ENCODE results near the gene STXBP6.

Gene STXBP6

GRCh38 chr14:24992624-24993360 lies 57.2 kb downstream of the STXBP6 start:
- no peaks in the 10 kb centered on the region for H3K9me3 Mint-ChIP-seq
- no peaks in the 10 kb centered on the region for H3K4me1 Mint-ChIP-seq (ENCODE audit: low read depth)
- no peak overlapping the region for H3K27ac Mint-ChIP-seq
- no peaks in the 10 kb centered on the region for H3K36me3 Mint-ChIP-seq (ENCODE audit: low read depth)
- no peaks in the 10 kb centered on the region for H3K27me3 Mint-ChIP-seq (ENCODE audit: low read depth)
- H3K4me3 Mint-ChIP-seq: no peak overlapping the region

GRCh38 chr14:24991821-24992220 lies 58.1 kb downstream of the STXBP6 start:
- H3K36me3 Mint-ChIP-seq (ENCODE audit: low read depth): no peaks in the 10 kb centered on the region
- no peak overlapping the region for H3K4me3 Mint-ChIP-seq
- H3K4me1 Mint-ChIP-seq (ENCODE audit: low read depth): no peaks in the 10 kb centered on the region
- H3K9me3 Mint-ChIP-seq: no peaks in the 10 kb centered on the region
- H3K27me3 Mint-ChIP-seq (ENCODE audit: low read depth): no peaks in the 10 kb centered on the region
- no peak overlapping the region for H3K27ac Mint-ChIP-seq

GRCh38 chr14:24991288-24991687 lies 58.7 kb downstream of the STXBP6 start:
- no peaks in the 10 kb centered on the region for H3K36me3 Mint-ChIP-seq (ENCODE audit: low read depth)
- no peaks in the 10 kb centered on the region for H3K4me1 Mint-ChIP-seq (ENCODE audit: low read depth)
- H3K27ac Mint-ChIP-seq: no peak overlapping the region
- no peaks in the 10 kb centered on the region for H3K9me3 Mint-ChIP-seq
- H3K4me3 Mint-ChIP-seq: no peak overlapping the region
- no peaks in the 10 kb centered on the region for H3K27me3 Mint-ChIP-seq (ENCODE audit: low read depth)

GRCh38 chr14:24990773-24991172 lies 59.2 kb downstream of the STXBP6 start:
- Mint-ChIP-seq H3K4me3 (no peak overlapping the region), H3K9me3 (no peaks in the 10 kb centered on the region), H3K4me1 (ENCODE audit: low read depth) (no peaks in the 10 kb centered on the region), H3K36me3 (ENCODE audit: low read depth) (no peaks in the 10 kb centered on the region), H3K27me3 (ENCODE audit: low read depth) (no peaks in the 10 kb centered on the region), H3K27ac (no peak overlapping the region)

GRCh38 chr14:24990050-24990449 lies 59.9 kb downstream of the STXBP6 start:
- no peaks in the 10 kb centered on the region for H3K9me3 Mint-ChIP-seq
- H3K27me3 Mint-ChIP-seq (ENCODE audit: low read depth): no peaks in the 10 kb centered on the region
- no peak overlapping the region for H3K27ac Mint-ChIP-seq
- H3K4me1 Mint-ChIP-seq (ENCODE audit: low read depth): no peaks in the 10 kb centered on the region
- H3K36me3 Mint-ChIP-seq (ENCODE audit: low read depth): no peaks in the 10 kb centered on the region
- no peak overlapping the region for H3K4me3 Mint-ChIP-seq

- Mint-ChIP-seq H3K4me1 (ENCODE audit: low read depth) (no peaks in the 10 kb centered on the region), H3K36me3 (ENCODE audit: low read depth) (no peaks in the 10 kb centered on the region), H3K27me3 (ENCODE audit: low read depth) (no peaks in the 10 kb centered on the region), H3K4me3 (no peak overlapping the region), H3K27ac (no peak overlapping the region), H3K9me3 (no peaks in the 10 kb centered on the region)
Observed at GRCh38 chr14:24988760-24989159, 61.2 kb downstream of the STXBP6 start.

GRCh38 chr14:24986206-24986893 lies 63.6 kb downstream of the STXBP6 start:
- no peak overlapping the region for H3K4me3 Mint-ChIP-seq
- no peaks in the 10 kb centered on the region for H3K27me3 Mint-ChIP-seq (ENCODE audit: low read depth)
- H3K27ac Mint-ChIP-seq: no peak overlapping the region
- no peaks in the 10 kb centered on the region for H3K36me3 Mint-ChIP-seq (ENCODE audit: low read depth)
- no peaks in the 10 kb centered on the region for H3K9me3 Mint-ChIP-seq
- H3K4me1 Mint-ChIP-seq (ENCODE audit: low read depth): no peaks in the 10 kb centered on the region

GRCh38 chr14:24984846-24985589 lies 64.9 kb downstream of the STXBP6 start:
- Mint-ChIP-seq H3K4me3 (no peak overlapping the region), H3K4me1 (ENCODE audit: low read depth) (no peaks in the 10 kb centered on the region), H3K27ac (no peak overlapping the region), H3K27me3 (ENCODE audit: low read depth) (no peaks in the 10 kb centered on the region), H3K9me3 (no peaks in the 10 kb centered on the region), H3K36me3 (ENCODE audit: low read depth) (no peaks in the 10 kb centered on the region)

- H3K4me1 Mint-ChIP-seq (ENCODE audit: low read depth): no peaks in the 10 kb centered on the region
- no peaks in the 10 kb centered on the region for H3K36me3 Mint-ChIP-seq (ENCODE audit: low read depth)
Observed at GRCh38 chr14:24982472-24983155, 67.3 kb downstream of the STXBP6 start.

GRCh38 chr14:24979725-24980239 lies 70.2 kb downstream of the STXBP6 start:
- peaks cover 12% of the 10 kb centered on the region for H3K27me3 Mint-ChIP-seq (ENCODE audit: low read depth)
- H3K27ac Mint-ChIP-seq: no peak overlapping the region
- no peaks in the 10 kb centered on the region for H3K36me3 Mint-ChIP-seq (ENCODE audit: low read depth)
- no peaks in the 10 kb centered on the region for H3K4me1 Mint-ChIP-seq (ENCODE audit: low read depth)
- H3K4me3 Mint-ChIP-seq: no peak overlapping the region
- H3K9me3 Mint-ChIP-seq: no peaks in the 10 kb centered on the region

More at GRCh38 chr14:24982472-24983155, 67.3 kb downstream of the STXBP6 start:
- Mint-ChIP-seq H3K27me3 (ENCODE audit: low read depth) (peaks cover 10% of the 10 kb centered on the region), H3K9me3 (no peaks in the 10 kb centered on the region), H3K4me3 (no peak overlapping the region), H3K27ac (no peak overlapping the region)

- H3K27ac Mint-ChIP-seq: no peak overlapping the region
- H3K9me3 Mint-ChIP-seq: no peaks in the 10 kb centered on the region
- H3K4me1 Mint-ChIP-seq (ENCODE audit: low read depth): no peaks in the 10 kb centered on the region
- H3K36me3 Mint-ChIP-seq (ENCODE audit: low read depth): no peaks in the 10 kb centered on the region
- no peak overlapping the region for H3K4me3 Mint-ChIP-seq
- H3K27me3 Mint-ChIP-seq (ENCODE audit: low read depth): peaks cover 12% of the 10 kb centered on the region
Observed at GRCh38 chr14:24978862-24979724, 70.9 kb downstream of the STXBP6 start.

GRCh38 chr14:24976602-24977001 lies 73.3 kb downstream of the STXBP6 start:
- Mint-ChIP-seq H3K4me3 (no peak overlapping the region), H3K36me3 (ENCODE audit: low read depth) (no peaks in the 10 kb centered on the region), H3K4me1 (ENCODE audit: low read depth) (no peaks in the 10 kb centered on the region), H3K27me3 (ENCODE audit: low read depth) (peaks cover 15% of the 10 kb centered on the region), H3K9me3 (no peaks in the 10 kb centered on the region), H3K27ac (no peak overlapping the region)

- H3K36me3 Mint-ChIP-seq (ENCODE audit: low read depth): no peaks in the 10 kb centered on the region
- no peak overlapping the region for H3K4me3 Mint-ChIP-seq
- no peaks in the 10 kb centered on the region for H3K4me1 Mint-ChIP-seq (ENCODE audit: low read depth)
- no peaks in the 10 kb centered on the region for H3K9me3 Mint-ChIP-seq
- no peak overlapping the region for H3K27ac Mint-ChIP-seq
- peaks cover 15% of the 10 kb centered on the region for H3K27me3 Mint-ChIP-seq (ENCODE audit: low read depth)
Observed at GRCh38 chr14:24975393-24975792, 74.6 kb downstream of the STXBP6 start.

All from T-helper 1 cell treated with Interleukin-12 subunit alpha and Interleukin-12 subunit beta and Interleukin-4 antibody, amounts not matched to agents 30 μg/mL and 1 μg/mL, for 36 hours (primary cell).